CD4-positive, alpha-beta T cell (primary cell): ENCODE results near the gene TAS2R30. TPM values are rescaled to one million over a fixed set of nuclear protein-coding genes. Genes with fewer than 3 reads are reported as not detected.

ENCODE experiments used
- ATAC-seq: fragments of 200-7000 bp; cut with Tn5 transposase; one replicate; pipeline ENCODE4 v1.10.0; 2022; ENCODE audit warnings: mild to moderate bottlenecking; ENCODE audit not compliant: poor library complexity
- CTCF ChIA-PET: fragments of 350-600 bp; sonication (Branson Sonifier 250); formaldehyde crosslinking; loops from one replicate; lab custom pipeline; 2021; ENCODE audit warnings: antibody characterized with exemption, inconsistent platforms; lab: Charles Lee
- POLR2A ChIA-PET: fragments of 350-600 bp; sonication (Branson Sonifier 250); formaldehyde crosslinking; loops from one replicate; lab custom pipeline; 2021; ENCODE audit warnings: antibody characterized with exemption, inconsistent platforms; lab: Charles Lee
- DNase-seq, 14 experiments: peaks; one replicate each; pipeline ENCODE4 v3.0.0-alpha.2; 2013 to 2020; ENCODE audit warnings: mixed read lengths in 2 of 14
- H3K27ac ChIP-seq, 2 donors: one replicate each; pipeline versions ENCODE4 v1.5.1 to v1.7.0; 2013; ENCODE audit warnings: low read length in 2 of 2, low read depth in 1 of 2, mild to moderate bottlenecking in 1 of 2
- H3K27me3 ChIP-seq, 2 experiments: 1 replicate in 1 of 2; 2 replicates in 1 of 2; pipeline versions ENCODE4 v1.6.1 to v1.7.0; 2013; ENCODE audit warnings: low read length in 2 of 2, control low read depth in 1 of 2, mild to moderate bottlenecking in 1 of 2, moderate library complexity in 1 of 2; ENCODE audit not compliant: insufficient read depth in 2 of 2, control insufficient read depth in 1 of 2
- H3K36me3 ChIP-seq: one replicate; pipeline ENCODE4 v1.6.1; 2013; ENCODE audit warnings: low read length, control low read depth; ENCODE audit not compliant: insufficient read depth
- H3K4me1 ChIP-seq: one replicate; pipeline ENCODE4 v1.6.1; 2013; ENCODE audit warnings: low read length, control low read depth; ENCODE audit not compliant: insufficient read depth
- H3K4me3 ChIP-seq: one replicate; pipeline ENCODE4 v1.5.1; 2013; ENCODE audit warnings: mild to moderate bottlenecking, low read length, moderate library complexity
- H3K9me3 ChIP-seq, 2 experiments: 1 replicate in 1 of 2; 2 replicates in 1 of 2; pipeline versions ENCODE4 v1.6.1 to v1.7.0; 2013; ENCODE audit warnings: low read length in 2 of 2, mild to moderate bottlenecking in 2 of 2, control low read depth in 1 of 2, moderate library complexity in 1 of 2; ENCODE audit not compliant: control insufficient read depth in 1 of 2, insufficient read depth in 1 of 2
- H3K27ac Mint-ChIP-seq: one replicate; pipeline ENCODE4 v1.8.0; 2020; ENCODE audit warnings: mixed read lengths
- H3K27me3 Mint-ChIP-seq: one replicate; pipeline ENCODE4 v1.8.0; 2021; ENCODE audit warnings: mixed read lengths
- H3K36me3 Mint-ChIP-seq: one replicate; pipeline ENCODE4 v1.8.0; 2021; ENCODE audit warnings: low read depth, mixed read lengths
- H3K4me1 Mint-ChIP-seq: one replicate; pipeline ENCODE4 v1.8.0; 2021; ENCODE audit warnings: low read depth, mixed read lengths
- H3K4me3 Mint-ChIP-seq: one replicate; pipeline ENCODE4 v1.8.0; 2020; ENCODE audit warnings: mild to moderate bottlenecking, mixed read lengths
- H3K9me3 Mint-ChIP-seq: one replicate; pipeline ENCODE4 v1.8.0; 2020; ENCODE audit warnings: mixed read lengths
- CTCF ChIP-seq: fragments of 200-600 bp; IDR thresholded peaks from one replicate; pipeline ENCODE4 v1.8.0; 2022; ENCODE audit warnings: antibody characterized with exemption, mild to moderate bottlenecking
- intact Hi-C, 2 experiments: fragments of 100-400 bp; cut with DNase I in 1 of 2; cut with micrococcal nuclease in 1 of 2; formaldehyde crosslinking; loops; one replicate each; pipeline versions ENCODE4 v1.15.1 to v1.9.0; 2023 to 2025; cut with DNase I, micrococcal nuclease
- polyA plus RNA-seq, 2 donors: library from polyadenylated mRNA; unstranded; fragments of 120-200 nt; gene quantifications; one replicate each; pipeline ENCODE4 v1.2.1, GENCODE V29; 2013
- total RNA-seq, 174 experiments: library from RNA in 2 of 174; stranded (reverse) in 2 of 174; gene quantifications; one replicate each; pipeline ENCODE4 v1.2.3 and lab custom pipeline; 2021 to 2026

TAS2R30 gene
- total RNA-seq, result 1 to 10 TPM; 4.9 to 5.6 TPM
- polyA plus RNA-seq (2013, experiment 1 of 2), result 0.14 TPM
- polyA plus RNA-seq (2013, experiment 2 of 2), result 0.31 TPM
- 0.43 to 11.8 (median 2.2) reads per million in 172 experiments for total RNA-seq (lab: John Stamatoyannopoulos, UW)

- ChIA-PET CTCF (no interaction called here), POLR2A (no interaction called here)
- Mint-ChIP-seq H3K9me3 (no peaks in the 10 kb centered on the region), H3K27me3 (no peaks in the 10 kb centered on the region), H3K4me1 (peaks cover 51% of the 10 kb centered on the region), H3K4me3 (no peak within 1 kb of the TSS), H3K27ac (no peak within 1 kb of the TSS), H3K36me3 (peaks cover 42% of the 10 kb centered on the region)
- DNase-seq (no peak), ATAC-seq (no peak)
- no peak for TF ChIP-seq CTCF
- no peak within 1 kb of the TSS for H3K4me3 ChIP-seq
- no peaks in the 10 kb centered on the region for H3K4me1 ChIP-seq
- H3K27ac ChIP-seq, result no peak within 1 kb of the TSS
- H3K36me3 ChIP-seq, result peaks cover 3% of the 10 kb centered on the region
- intact Hi-C loops, result no loop called here
- no peaks in the 10 kb centered on the region for H3K9me3 ChIP-seq
- H3K27me3 ChIP-seq, result no peaks in the 10 kb centered on the region
Measured at GRCh38 chr12:11134305-11134704, at the start of gene TAS2R30. TAS2R30 (minus strand) TSS chr12:11134644; CDS start chr12:11134244, 400 bp downstream.

- Mint-ChIP-seq H3K27ac (no peak overlapping the region), H3K4me3 (no peak overlapping the region), H3K36me3 (no peaks in the 10 kb centered on the region), H3K9me3 (no peaks in the 10 kb centered on the region), H3K27me3 (no peaks in the 10 kb centered on the region), H3K4me1 (no peaks in the 10 kb centered on the region)
- Histone ChIP-seq H3K27me3 (no peaks in the 10 kb centered on the region), H3K27ac (no peak overlapping the region), H3K36me3 (no peaks in the 10 kb centered on the region), H3K4me3 (no peak overlapping the region), H3K4me1 (no peaks in the 10 kb centered on the region), H3K9me3 (no peaks in the 10 kb centered on the region)
- ChIA-PET CTCF (no interaction called here), POLR2A (interaction anchor here (1.8 kb wide), 1 partner anchor 12 kb away, joined by 8 read pairs; the partner anchor contains the start of gene SMIM10L1)
- ATAC-seq, result no peak
- TF ChIP-seq CTCF, result no peak
- DNase-seq, result no peak
- intact Hi-C loops, result no loop called here
Measured at GRCh38 chr12:11183011-11183410, 48.6 kb upstream of the TAS2R30 start.

- Mint-ChIP-seq H3K4me1 (peaks cover 2% of the 10 kb centered on the region), H3K36me3 (peaks cover 2% of the 10 kb centered on the region)
Measured at GRCh38 chr12:11182529-11182928, 48.1 kb upstream of the TAS2R30 start.

More at GRCh38 chr12:11182529-11182928, 48.1 kb upstream of the TAS2R30 start:
- Histone ChIP-seq H3K36me3 (no peaks in the 10 kb centered on the region), H3K4me3 (no peak overlapping the region), H3K27me3 (no peaks in the 10 kb centered on the region), H3K9me3 (no peaks in the 10 kb centered on the region), H3K27ac (no peak overlapping the region), H3K4me1 (no peaks in the 10 kb centered on the region)
- no peak for TF ChIP-seq CTCF
- H3K27me3 Mint-ChIP-seq, result no peaks in the 10 kb centered on the region
- no peaks in the 10 kb centered on the region for H3K9me3 Mint-ChIP-seq
- no peak overlapping the region for H3K4me3 Mint-ChIP-seq
- ATAC-seq (no peak), DNase-seq (no peak)
- ChIA-PET POLR2A (interaction anchor here (1.8 kb wide), 1 partner anchor 11 kb away, joined by 8 read pairs; the partner anchor contains the start of gene SMIM10L1), CTCF (no interaction called here)
- intact Hi-C loops, result no loop called here
- H3K27ac Mint-ChIP-seq, result no peak overlapping the region
